GM23248 (cell line): ENCODE measurements around the gene CDKN2B.

Experiments used
- EZH2 ChIP-seq: fragments of 200-600 bp; sonication (generic); IDR thresholded peaks from 2 replicates; pipeline ENCODE4 v1.6.1; 2018; ENCODE audit warnings: antibody characterized with exemption, mild to moderate bottlenecking; ENCODE audit not compliant: insufficient read depth, poor library complexity, severe bottlenecking
- EZH2phosphoT487 ChIP-seq: fragments of 200-600 bp; sonication (generic); IDR thresholded peaks from 2 replicates; pipeline ENCODE4 v1.6.1; 2018; ENCODE audit warnings: antibody characterized with exemption, moderate library complexity, mild to moderate bottlenecking, low read depth; ENCODE audit not compliant: insufficient read depth

- TF ChIP-seq EZH2 (no peak), EZH2phosphoT487 (no peak)
Measured at GRCh38 chr9:22035591-22036011, 26.5 kb upstream of the CDKN2B start.
